A673 (cell line): Measurements from ENCODE around the gene ATP1A1.

Experiments
- CTCF ChIP-seq: fragments of 300-800, 200-600 bp; sonication (generic); conservative IDR thresholded peaks from 2 replicates; pipeline ENCODE4 v1.5.1; 2017; ENCODE audit warnings: low read depth, mild to moderate bottlenecking, antibody characterized with exemption, low read length, moderate library complexity, mixed read lengths
- EZH2 ChIP-seq: fragments of 200-600 bp; sonication (generic); IDR thresholded peaks from 2 replicates; pipeline ENCODE4 v1.6.1; 2017; ENCODE audit warnings: borderline replicate concordance, low read depth, mild to moderate bottlenecking, mixed read lengths, antibody characterized with exemption, low read length; ENCODE audit not compliant: poor library complexity, severe bottlenecking

GRCh38 chr1:116325104-116325503, 47.9 kb upstream of the ATP1A1 start:
- TF ChIP-seq CTCF (no peak), EZH2 (no peak)
